GM19035 (cell line): ENCODE measurements around the gene FREY1.
"Not testable (repeated sequence)": the region's sequence is repeated elsewhere in the genome, so short reads cannot be mapped to it uniquely, and the experiment has no call there.

Experiments used
- ATAC-seq: cut with Tn5 transposase; IDR thresholded peaks from one replicate; pipeline ENCODE4 v1.9.1; 2021; ENCODE audit not compliant: unreplicated experiment

FREY1 gene

DNA sequence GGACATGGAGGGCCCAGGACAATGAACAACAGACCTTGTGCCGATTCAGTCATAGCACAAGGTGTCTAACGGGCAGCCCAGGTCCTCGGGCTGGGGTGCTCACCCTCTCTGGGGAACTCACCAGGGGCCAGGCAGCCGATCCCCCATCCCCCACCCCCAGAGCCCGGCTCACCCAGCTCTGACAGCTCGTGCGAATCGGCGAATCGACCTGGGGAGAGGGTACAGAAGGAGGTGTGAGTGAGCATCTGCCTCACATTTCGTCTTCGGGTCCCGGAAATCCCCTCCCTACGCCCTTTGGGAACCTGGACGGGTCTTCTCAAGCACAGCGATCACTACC lies 10.2 kb upstream of the FREY1 start:
- ATAC-seq = peak; percentile 8

DNA sequence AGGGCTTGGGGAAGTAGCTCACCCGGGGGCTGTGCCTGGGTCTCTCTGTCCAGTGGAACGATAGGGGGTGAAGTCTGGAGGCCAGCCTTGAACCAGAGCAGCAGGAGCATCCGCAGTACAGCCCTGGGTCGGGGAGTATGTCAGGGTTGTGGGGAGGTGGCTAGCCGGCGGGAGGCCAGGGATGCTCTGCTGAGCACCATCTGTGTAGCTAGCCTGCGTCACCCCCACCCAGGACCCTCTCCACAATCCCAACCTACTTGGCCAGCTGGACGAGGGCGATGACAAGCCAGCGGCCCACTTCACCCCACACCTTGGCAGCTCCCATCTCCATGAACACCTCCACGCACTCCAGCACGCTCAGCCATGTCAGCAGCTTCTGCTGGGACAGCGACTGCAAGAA lies 8.4 kb upstream of the FREY1 start:
- ATAC-seq = no peak

DNA sequence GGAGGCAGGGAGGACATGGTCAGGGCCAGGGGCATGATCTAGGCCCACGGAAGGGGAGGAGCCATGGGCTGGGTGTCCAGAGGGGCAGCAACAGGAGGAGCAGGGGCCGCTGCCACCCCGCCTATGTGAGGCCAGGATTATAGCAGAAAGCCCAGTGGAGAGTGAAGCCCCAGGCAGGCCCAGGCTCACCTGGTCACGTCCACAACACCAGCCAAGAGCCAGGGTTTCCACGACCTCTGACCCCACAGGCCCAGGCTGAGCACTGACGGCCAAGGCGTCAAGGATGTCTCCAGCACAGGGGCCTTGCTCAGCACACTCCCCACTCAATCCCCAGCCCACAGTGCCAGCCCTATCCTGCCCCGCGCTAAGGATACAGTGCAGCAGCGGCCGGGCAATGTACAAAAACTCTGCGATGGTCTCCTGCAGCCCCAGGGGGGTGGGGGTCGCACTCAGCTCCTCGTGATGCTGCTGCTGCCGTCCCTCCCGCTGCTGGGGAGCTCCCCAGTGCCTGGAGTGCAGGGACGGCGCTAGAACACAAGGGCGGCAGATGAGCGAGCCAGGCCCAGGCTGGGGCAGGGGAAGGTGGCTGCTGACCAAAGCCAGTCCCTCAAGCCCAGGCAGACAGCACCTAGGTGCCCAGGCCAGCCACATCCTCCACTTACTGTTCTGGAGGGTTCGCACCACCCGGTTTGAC lies 7.0 kb upstream of the FREY1 start:
- ATAC-seq = no peak

DNA sequence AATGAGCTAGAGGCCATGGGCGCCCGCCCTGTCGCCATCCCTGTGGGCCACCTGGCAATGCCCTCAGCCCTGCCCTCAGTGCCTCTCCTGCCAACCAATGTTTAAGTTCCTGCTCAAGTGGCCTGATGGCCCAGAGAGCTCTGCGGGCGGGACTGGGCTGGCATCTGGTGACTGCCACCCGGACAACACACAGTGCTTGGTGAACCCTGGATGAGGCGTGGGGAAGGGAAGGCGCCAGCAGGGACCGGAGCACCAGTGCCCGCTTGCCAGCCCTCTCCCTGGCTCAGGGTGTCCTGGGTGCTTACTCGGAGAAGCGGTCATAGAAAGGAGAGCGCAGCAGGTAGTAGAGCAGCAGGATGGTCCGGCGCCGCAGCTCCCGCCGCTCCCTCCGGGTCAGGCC lies 6.4 kb upstream of the FREY1 start:
- no peak for ATAC-seq

DNA sequence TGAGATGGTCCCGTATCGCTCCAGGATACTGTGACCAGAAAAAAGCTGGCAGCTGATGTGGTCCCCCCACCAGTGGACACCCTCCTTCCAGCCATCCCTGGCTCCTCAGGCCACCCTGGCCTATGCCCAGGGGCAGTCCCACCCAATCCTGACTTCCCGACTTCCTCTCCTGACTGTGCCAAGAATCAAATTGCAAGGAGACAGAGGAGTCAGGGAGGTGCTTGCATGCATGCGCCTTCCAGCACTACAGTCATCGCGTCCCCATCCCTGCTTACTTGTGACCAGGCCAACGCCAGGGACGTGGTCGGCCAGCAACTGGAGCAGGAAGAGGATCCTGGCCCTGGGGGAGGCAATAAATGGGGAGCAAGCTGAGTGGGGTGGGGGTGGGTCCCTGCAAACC lies 3.6 kb upstream of the FREY1 start:
- ATAC-seq = no peak

DNA sequence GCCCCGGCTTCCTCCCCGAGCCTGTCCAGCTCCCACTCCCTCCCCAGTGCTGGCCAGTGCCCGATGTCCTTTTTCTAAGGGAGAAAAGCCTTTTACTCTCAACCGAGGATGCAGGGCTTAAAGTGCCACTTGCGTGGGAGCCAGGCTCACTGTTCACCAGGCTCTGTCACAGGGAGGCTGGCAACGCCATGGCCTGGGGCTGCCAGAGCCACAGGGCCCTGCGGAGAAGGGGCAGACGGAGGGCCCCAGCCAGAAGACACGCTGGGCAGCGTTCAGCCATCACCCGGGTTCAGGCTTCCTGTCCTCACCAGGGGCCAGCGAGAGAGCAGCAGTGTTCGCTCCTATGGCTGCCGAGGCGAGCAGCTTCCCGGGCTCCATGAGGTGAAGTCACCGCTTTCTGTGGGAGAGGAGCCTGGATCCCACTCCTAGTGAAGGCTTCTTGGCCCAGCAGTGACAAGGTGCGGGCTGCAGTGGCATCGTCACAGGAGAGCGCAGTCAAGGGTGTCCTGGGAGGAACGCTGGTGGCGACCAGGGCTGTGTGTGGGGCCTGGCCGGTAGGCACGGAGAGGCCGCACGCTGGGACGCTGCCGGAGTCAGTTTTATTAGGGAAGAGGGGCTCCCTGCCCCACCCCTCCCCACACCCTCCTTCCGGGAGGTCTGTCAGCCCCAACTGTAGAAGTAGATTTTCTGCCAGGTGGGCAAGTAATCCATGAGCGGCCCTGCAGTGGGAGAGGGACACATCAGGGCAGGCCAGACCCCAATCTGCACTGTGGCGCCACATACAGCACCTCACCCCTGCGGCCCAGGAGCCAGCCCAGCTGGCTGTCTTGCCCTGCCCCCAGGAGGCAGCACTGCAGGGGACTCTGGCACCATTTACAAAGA lies 2.8 kb upstream of the FREY1 start:
- no peak for ATAC-seq

DNA sequence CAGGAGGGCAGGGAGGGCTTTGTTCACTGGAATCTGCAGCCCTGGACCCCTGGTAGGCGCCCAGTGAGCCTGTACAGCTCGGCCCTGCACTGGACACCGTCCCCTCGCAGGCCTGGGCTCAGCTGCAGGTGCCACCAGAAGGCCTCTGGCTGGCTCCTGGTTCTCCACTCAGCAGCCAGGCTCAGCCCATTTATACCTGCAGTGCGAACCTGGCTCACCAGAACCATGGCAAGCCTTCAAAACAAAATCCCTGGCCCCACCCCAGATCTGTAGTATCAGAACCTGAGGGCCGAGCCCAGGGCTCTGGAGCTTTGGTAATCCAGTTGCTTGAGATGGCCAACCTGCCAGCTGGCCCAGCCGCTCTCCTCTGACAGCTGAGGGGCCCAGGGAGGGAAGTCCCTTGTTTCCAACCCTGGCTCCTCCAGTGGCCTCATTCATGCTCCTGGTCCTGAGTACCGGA lies 870 bp upstream of the FREY1 start:
- no peak for ATAC-seq

DNA sequence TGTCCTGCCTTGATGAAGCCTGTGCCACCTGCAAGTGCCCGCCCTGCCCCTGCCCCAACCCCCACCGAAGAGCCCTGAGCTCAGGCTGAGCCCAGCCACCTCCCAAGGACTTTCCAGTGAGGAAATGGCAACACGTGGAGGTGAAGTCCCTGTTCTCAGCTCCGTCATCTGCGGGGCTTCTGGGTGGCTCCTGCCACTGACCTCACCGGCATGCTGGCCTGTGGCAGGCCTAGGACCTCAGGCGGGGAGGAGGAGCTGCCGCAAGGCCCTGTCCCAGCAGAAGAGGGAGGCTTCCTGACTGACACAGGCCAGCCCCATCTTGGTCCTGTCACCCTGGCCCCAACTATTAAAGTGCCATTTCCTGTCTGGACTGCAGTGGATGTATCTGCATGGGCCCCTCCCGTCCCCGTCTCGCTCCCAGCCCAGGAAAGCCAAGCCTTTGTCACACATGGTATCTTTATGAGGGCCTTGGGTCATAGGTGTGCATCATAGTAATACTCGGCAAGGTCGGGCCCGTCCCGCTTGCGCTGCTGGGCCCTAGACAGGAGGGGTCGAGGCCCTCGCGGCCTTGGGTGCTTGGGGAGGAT lies 882 bp downstream of the FREY1 start:
- ATAC-seq = no peak

DNA sequence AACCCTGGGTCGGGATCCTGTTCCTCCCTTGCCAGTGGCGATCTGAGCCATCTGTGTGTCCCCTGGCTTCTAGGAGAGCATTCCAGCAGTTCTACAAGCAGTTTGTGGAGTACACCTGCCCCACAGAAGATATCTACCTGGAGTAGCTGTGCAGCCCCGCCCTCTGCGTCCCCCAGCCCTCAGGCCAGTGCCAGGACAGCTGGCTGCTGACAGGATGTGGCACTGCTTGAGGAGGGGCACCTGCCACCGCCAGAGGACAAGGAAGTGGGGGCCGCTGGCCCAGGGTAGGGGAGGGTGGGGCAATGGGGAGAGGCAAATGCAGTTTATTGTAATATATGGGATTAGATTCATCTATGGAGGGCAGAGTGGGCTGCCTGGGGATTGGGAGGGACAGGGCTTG lies 1.5 kb downstream of the FREY1 start:
- not testable (repeated sequence) for ATAC-seq

DNA sequence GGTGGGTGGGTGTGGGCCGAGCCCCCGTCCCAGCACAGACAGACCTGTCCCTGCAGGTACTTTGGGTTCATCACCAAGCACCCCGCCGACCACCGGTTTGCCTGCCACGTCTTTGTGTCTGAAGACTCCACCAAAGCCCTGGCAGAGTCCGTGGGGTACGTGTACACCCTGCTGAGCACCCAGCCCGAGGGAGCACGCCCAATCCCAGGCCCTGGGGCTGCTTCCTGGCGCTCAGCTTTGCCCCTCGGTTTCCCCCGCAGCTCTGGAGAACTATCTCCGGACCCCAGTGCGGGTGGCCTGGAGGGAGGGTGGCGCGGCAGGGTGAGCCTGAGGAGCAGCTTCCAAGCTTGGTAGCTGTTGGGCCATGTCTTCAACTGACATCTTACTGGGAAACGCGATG lies 2.0 kb downstream of the FREY1 start:
- no peak for ATAC-seq

DNA sequence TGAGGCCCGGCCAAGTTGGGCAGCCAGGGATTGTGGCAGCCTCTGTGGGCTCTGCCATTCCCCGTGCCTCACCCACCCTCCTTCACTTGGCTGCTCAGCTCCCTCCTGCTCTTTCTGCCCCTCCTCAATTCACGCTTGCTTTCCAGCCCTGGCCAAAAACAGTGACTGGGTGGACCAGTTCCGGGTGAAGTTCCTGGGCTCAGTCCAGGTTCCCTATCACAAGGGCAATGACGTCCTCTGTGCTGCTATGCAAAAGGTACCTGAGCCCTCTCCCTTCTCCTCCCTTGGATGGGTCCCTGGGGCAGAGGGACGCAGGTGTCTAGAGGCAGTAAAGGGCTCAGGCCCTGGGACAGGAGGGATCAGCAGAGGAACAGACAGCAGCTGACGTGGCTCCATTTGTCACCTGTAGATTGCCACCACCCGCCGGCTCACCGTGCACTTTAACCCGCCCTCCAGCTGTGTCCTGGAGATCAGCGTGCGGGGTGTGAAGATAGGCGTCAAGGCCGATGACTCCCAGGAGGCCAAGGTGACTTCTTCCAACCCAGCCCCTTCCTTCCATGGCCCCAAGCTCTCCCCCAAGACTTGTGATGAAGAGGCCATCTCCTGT lies 2.7 kb downstream of the FREY1 start:
- no peak for ATAC-seq

DNA sequence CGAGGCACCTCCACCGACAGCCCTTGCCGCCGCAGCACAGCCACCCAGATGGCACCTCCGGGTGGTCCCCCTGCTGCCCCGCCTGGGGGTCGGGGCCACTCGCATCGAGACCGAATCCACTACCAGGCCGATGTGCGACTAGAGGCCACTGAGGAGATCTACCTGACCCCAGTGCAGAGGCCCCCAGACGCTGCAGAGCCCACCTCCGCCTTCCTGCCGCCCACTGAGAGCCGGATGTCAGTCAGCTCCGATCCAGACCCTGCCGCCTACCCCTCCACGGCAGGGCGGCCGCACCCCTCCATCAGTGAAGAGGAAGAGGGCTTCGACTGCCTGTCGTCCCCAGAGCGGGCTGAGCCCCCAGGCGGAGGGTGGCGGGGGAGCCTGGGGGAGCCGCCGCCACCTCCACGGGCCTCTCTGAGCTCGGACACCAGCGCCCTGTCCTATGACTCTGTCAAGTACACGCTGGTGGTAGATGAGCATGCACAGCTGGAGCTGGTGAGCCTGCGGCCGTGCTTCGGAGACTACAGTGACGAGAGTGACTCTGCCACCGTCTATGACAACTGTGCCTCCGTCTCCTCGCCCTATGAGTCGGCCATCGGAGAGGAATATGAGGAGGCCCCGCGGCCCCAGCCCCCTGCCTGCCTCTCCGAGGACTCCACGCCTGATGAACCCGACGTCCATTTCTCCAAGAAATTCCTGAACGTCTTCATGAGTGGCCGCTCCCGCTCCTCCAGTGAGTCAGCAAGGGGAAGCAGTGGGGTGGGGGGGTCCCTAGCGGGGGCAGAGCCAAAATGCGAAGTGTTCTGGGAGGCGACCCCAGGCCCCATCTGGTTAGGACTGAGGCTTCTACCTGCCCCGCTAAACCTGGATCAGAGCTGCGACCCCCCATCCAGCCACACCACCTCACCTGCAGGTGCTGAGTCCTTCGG lies 4.4 kb downstream of the FREY1 start:
- no peak for ATAC-seq

DNA sequence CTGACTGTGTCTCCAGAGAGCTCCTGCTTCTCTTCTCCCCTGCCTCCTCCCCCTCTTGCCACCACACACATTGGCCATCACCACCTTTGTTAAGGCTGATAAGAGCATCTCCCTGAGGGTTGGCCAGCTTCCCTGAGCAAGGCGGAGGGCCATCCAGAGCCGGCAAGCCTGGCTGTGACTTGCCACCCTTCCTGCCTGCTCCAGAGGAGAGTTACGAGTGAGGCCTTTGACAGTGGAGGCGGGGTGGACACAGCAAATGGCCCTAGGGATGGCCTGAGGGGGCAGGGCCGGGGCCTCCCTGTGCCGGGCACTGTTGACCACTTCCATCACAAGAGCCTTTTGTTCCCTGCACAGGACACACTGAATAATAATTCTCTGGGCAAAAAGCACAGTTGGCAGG lies 5.4 kb downstream of the FREY1 start:
- ATAC-seq = no peak

DNA sequence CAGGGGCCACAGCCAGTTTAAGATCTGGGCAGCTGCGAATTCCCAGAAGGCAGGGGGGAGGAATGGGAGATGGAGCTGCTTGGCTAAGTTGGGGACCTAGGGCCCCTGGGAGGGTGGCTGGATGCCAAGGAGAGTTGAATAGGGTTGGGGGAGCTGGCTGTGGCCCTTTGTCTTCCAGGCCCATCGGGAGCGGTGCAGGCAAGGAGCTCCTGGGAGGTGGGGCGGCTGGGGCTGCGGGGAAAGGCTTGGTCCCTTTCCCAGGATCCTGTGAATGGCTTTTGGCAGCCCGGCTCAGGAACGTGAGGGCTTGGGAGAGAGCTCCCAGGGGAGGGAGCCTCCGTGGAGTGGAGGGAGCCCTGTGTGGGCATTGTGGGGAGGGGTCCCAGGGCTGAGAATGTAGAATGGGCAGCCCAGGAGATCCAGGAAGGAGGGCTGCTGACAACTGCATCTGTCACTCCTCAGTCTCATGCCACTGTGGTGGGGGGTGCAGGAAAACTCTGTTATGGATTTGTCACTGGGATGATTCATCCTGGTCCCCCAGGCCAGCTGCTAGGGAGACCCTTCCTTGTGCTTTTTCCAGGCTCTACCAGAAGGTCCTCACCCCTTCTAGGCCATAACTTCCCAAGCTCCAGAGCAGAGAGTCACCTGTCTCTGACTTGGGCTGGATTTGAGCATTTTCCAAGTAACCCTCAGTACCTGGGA lies 6.0 kb downstream of the FREY1 start:
- ATAC-seq = no peak

DNA sequence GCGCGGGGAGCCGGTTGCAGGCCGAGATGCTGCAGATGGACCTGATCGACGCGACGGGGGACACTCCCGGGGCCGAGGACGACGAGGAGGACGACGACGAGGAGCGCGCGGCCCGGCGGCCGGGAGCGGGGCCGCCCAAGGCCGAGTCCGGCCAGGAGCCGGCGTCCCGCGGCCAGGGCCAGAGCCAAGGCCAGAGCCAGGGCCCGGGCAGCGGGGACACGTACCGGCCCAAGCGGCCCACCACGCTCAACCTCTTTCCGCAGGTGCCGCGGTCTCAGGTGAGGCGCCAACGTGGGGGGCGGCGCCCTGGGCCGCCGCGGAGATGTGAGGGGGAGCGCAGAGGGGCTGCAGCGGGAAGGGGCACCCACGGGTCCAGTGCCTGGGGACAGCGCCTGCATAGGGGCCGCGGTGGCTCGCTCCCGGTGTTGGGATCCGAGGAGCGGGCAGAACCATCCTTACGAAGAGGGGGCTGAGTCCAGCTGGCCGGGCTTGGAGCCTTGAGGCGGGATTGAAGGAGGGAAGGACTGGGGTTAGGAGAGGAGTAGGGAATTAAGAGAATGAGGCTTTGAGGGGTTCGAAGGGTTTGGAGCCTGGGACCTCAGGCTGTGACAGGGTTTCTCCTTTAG lies 6.8 kb downstream of the FREY1 start:
- peak; percentile 18 for ATAC-seq

DNA sequence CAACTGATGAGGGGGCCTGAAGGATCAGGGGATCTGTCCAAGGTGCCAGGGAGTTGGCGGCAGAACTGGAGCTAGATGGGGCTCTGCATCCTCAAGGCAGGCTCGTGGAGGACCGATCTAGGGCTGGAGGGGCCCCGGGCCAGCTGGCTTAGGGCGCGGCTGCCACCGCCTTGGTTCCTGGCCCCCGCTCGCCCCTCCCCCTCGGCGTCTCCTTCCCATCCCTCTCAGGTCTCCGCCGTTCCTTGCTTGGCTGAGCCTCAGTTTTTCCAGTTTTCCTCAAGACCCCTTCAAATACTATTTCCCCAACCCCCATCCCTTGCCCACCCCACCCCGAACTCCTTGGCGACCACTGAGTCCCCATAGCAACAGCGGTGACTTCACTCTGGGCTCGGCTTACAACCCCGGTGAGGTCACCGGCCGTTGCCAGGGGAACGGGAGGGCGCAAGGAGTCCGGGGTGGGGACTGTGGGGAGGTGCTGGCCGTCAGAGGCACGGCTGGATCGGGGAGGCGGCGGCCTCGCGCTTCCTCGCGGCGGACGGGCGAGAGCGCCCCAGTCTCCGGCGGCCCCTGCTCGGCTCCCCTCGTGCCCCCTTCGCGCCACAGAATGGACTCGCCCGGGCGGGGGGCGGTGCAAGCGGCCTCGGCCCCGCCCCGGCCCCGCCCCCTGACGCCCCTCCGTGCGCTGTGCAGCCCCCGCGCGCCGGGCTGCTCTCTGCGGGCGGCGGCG lies 7.5 kb downstream of the FREY1 start:
- peak; percentile 70 for ATAC-seq

DNA sequence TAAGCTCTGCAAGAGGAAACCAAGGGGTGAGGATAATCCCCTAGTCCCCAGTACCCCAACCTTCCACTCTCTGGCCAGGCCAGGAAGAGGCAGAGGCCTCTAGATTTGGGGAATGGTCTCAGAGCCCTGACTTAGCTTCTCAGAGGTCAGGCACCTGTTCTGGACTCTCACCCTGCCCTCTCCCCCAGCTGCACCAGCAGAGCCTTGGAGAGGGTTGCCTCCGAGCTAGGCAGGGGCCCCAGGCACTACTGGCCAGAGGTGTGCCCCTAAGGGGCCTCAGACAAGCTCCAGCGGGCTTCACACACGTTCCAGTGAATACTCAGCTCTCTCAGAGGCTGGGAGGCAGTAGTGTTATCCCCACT lies 8.0 kb downstream of the FREY1 start:
- no peak for ATAC-seq

DNA sequence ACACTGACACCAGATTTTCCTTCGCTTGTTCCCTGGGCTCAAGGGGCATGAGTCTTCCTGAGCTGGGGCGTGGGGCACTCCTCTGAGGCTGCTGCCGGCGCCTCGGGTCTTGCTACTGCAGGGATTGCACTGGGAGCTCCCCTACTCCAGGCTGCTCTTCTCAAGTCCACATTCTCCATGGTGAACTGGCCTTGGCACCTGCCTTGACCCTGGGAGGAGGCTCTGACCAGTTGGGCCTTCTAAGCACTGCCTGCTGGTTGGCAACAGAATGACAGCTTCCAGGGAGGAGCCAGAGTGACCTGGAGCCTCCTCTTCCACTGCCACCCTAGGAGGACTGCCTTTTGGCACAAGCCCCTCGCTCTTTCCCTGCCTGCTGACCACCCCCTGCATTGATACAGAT lies 9.5 kb downstream of the FREY1 start:
- ATAC-seq = no peak

DNA sequence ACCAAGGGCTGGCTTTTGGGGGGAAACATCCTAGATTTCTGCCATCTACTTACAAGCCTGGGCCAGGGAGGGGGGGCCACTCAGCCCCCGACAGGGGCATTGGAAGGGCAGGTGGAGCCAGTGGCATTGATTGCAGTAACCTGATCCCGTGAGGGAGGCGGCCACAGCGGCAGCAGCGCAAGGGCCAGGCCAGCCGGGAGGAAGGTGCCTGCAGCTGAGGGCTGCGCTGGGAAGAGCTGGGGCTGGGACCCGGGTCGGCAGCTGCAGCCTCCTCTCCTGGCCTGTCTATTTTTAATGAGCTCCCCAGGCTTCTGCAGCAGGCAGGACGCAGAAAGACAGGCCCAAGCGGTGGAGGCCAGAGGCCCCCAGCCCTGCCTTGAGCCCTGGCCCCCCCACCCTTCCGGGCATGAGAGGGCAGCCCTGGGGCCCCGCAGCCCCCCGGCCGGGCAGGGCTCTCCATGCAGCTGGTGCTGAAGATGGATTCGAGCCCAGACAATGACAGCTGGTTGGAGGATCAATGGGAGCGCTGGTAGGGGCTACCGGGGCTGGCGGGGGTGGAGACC lies 10.6 kb downstream of the FREY1 start:
- ATAC-seq = no peak
